ENCODE results near the gene TLX1.

TLX1 gene

GRCh38 chr10:101120884-101121653 is 10.0 kb upstream of the TLX1 start:
- H3K4me3 ChIP-seq (ENCODE audit: low read depth, low read length): peak overlapping the region; percentile 54
- TF ChIP-seq MAX (IDR thresholded peaks at IDR 0.05; ENCODE audit: low read depth, low read length) (no peak), MYC (IDR thresholded peaks at IDR 0.05; ENCODE audit: low read depth, low read length) (no peak), CTCF (IDR thresholded peaks at IDR 0.05; ENCODE audit: low read depth, low read length) (no peak), POLR2A (IDR thresholded peaks at IDR 0.05; ENCODE audit: extremely low read depth, insufficient read length) (no peak)
- peak; percentile 48 for DNase-seq (ENCODE audit: low read depth)

GRCh38 chr10:101121654-101122031 is 9.5 kb upstream of the TLX1 start:
- TF ChIP-seq MYC (IDR thresholded peaks at IDR 0.05; ENCODE audit: low read depth, low read length): no peak
- TF ChIP-seq POLR2A (IDR thresholded peaks at IDR 0.05; ENCODE audit: extremely low read depth, insufficient read length): no peak
- no peak for TF ChIP-seq CTCF (IDR thresholded peaks at IDR 0.05; ENCODE audit: low read depth, low read length)
- TF ChIP-seq MAX (IDR thresholded peaks at IDR 0.05; ENCODE audit: low read depth, low read length): no peak
- no peak for DNase-seq (ENCODE audit: low read depth)
- no peak overlapping the region for H3K4me3 ChIP-seq (ENCODE audit: low read depth, low read length)

GRCh38 chr10:101122270-101123084 is 8.6 kb upstream of the TLX1 start:
- DNase-seq (ENCODE audit: low read depth): no peak
- H3K4me3 ChIP-seq (ENCODE audit: low read depth, low read length): no peak overlapping the region
- TF ChIP-seq MYC (IDR thresholded peaks at IDR 0.05; ENCODE audit: low read depth, low read length): no peak
- no peak for TF ChIP-seq CTCF (IDR thresholded peaks at IDR 0.05; ENCODE audit: low read depth, low read length)
- no peak for TF ChIP-seq POLR2A (IDR thresholded peaks at IDR 0.05; ENCODE audit: extremely low read depth, insufficient read length)

- no peak for DNase-seq (ENCODE audit: low read depth)
- H3K4me3 ChIP-seq (ENCODE audit: low read depth, low read length): no peak overlapping the region
Measured at GRCh38 chr10:101123085-101123814, 7.8 kb upstream of the TLX1 start.

More at GRCh38 chr10:101123085-101123814, 7.8 kb upstream of the TLX1 start:
- TF ChIP-seq MYC (IDR thresholded peaks at IDR 0.05; ENCODE audit: low read depth, low read length) (no peak), CTCF (IDR thresholded peaks at IDR 0.05; ENCODE audit: low read depth, low read length) (no peak)

Data from NB4 (cell line).